ENCODE results near the gene FAM210B. TPM values are rescaled to one million over a fixed set of nuclear protein-coding genes. Genes with fewer than 3 reads are reported as not detected.

The FAM210B gene
- polyA plus RNA-seq (2011; rRNA removed) (12.9 and 13.1 TPM in 2 replicates), polyA plus RNA-seq (2017; fragmentation: RNase III; extraction: RNeasy Plus Mini Kit Qiagen cat#74134 plus additional on column Dnase treatment) (9.1 to 10.8 TPM (median 9.6 TPM) in 3 replicates), polyA minus RNA-seq (2011; rRNA and poly(A)+ RNA removed) (5.9 and 8.5 TPM in 2 replicates)
- 4.7 and 6.9 TPM in 2 replicates for polyA plus RNA-seq (2012; cell fraction: cytosol; rRNA removed)
- polyA plus RNA-seq (2012; cell fraction: nucleus; rRNA removed) = 2.4 and 3.0 TPM in 2 replicates

GRCh38 chr20:56358600-56359211, at the start of gene FAM210B:
FAM210B (plus strand) TSS chr20:56358974; CDS start chr20:56359006, 32 bp downstream.
- Histone ChIP-seq H3K27ac (peak within 1 kb of the TSS; percentile 75 to 93), H3K4me1 (no peaks in the 10 kb centered on the region), H3K4me3 (peak within 1 kb of the TSS; percentile 80), H3K4me2 (peak within 1 kb of the TSS; percentile 72), H3K9me3 (no peaks in the 10 kb centered on the region)
- ATAC-seq (peak; percentile 94 to 98), DNase-seq (ENCODE audit: low read depth in 1 of 2, low spot score in 1 of 2) (peak; percentile 83 to 86), FAIRE-seq (no peak)
- WGBS (ENCODE audit: missing lambda C conversion rate) = 1% methylated on average over 5 of the region's 63 CpGs
- ChIA-PET POLR2A (interaction anchor here (1.0 to 2.7 kb wide), 3 partner anchors 10 to 33 kb away, joined by 3 to 16 read pairs (median 5); partner anchors contain the start of genes AURKA and CSTF1), CTCF (interaction anchor here (0.8 to 4.7 kb wide), 4 partner anchors 15 to 171 kb away, joined by 3 to 18 read pairs (median 4); no protein-coding TSS in a partner anchor)
- TF ChIP-seq POLR2A (IDR thresholded peaks at IDR 0.05; ENCODE audit: low read length) (peak; percentile 65), NPAS2 (CRISPR knock-in tag; IDR thresholded peaks at IDR 0.05; ENCODE audit: borderline replicate concordance) (no peak), JUN (IDR thresholded peaks at IDR 0.05) (peak in 1 of 2 experiments; percentile 40; a peak in 1 of 5 replicates), FOSL2 (IDR thresholded peaks at IDR 0.05) (no peak), FOSL2 (CRISPR knock-in tag; IDR thresholded peaks at IDR 0.05) (no peak), PHF8 (IDR thresholded peaks at IDR 0.05; ENCODE audit: borderline replicate concordance, low read depth) (0 out of 2 replicates have a peak, but pooled peaks have one; percentile 9)

DNA sequence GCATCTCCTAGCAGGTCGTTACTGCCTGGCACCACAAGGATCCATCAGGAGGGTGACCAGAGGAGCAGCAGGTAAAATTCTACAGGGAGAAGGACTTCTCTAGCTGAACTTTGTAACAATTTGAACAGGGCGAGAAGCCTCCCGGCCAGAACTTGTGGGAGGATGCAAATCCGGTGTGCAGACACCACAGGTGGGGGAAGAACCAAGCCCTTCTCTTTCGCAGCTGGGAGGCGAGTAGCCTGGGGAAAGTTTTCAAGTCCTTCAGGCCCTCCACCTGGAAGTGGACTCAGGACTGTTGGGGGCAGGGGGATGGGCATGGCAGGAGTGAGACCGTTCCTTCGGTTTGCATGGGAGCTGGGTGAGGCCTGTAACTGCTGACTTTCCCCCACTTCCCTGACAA, 42.7 kb upstream of the FAM210B start:
- Histone ChIP-seq H3K4me3 (no peak overlapping the region), H3K27ac (no peak overlapping the region), H3K4me1 (no peaks in the 10 kb centered on the region), H3K4me2 (no peak overlapping the region), H3K9me3 (no peaks in the 10 kb centered on the region)
- no peak for DNase-seq (ENCODE audit: low read depth in 1 of 2, low spot score in 1 of 2)
- 25% methylated on average over 8 of the region's 8 CpGs for WGBS (ENCODE audit: missing lambda C conversion rate)
- ATAC-seq = no peak
- ChIA-PET POLR2A (no interaction called here), CTCF (interaction anchor here (2.7 kb wide), 1 partner anchor 27 kb away, joined by 9 read pairs; no protein-coding TSS in a partner anchor)
- FAIRE-seq = no peak
- TF ChIP-seq ZSCAN20 (CRISPR knock-in tag; IDR thresholded peaks at IDR 0.05) (no peak), HOXB13 (CRISPR knock-in tag; IDR thresholded peaks at IDR 0.05; ENCODE audit: low read depth) (no peak), BCL3 (IDR thresholded peaks at IDR 0.05) (no peak), BHLHE40 (IDR thresholded peaks at IDR 0.05; ENCODE audit: low read depth, low read length) (no peak), ELK1 (IDR thresholded peaks at IDR 0.05; ENCODE audit: low read depth, low read length) (no peak), KDM5A (IDR thresholded peaks at IDR 0.05) (no peak), FOSL2 (IDR thresholded peaks at IDR 0.05) (no peak), FOSL2 (CRISPR knock-in tag; IDR thresholded peaks at IDR 0.05) (no peak), MAFK (IDR thresholded peaks at IDR 0.05; ENCODE audit: partially characterized antibody) (no peak), PHF8 (IDR thresholded peaks at IDR 0.05; ENCODE audit: borderline replicate concordance, low read depth) (no peak), TFCP2L1 (CRISPR knock-in tag; IDR thresholded peaks at IDR 0.05) (no peak), HOXA7 (CRISPR knock-in tag; IDR thresholded peaks at IDR 0.05) (no peak), FOXS1 (CRISPR knock-in tag; IDR thresholded peaks at IDR 0.05) (no peak), HEYL (CRISPR knock-in tag; IDR thresholded peaks at IDR 0.05) (no peak), RARB (CRISPR knock-in tag; IDR thresholded peaks at IDR 0.05) (no peak), NR3C1 (IDR thresholded peaks at IDR 0.05) (no peak), RCOR1 (IDR thresholded peaks at IDR 0.05; ENCODE audit: low read depth, low read length) (no peak), POLR2AphosphoS2 (conservative IDR thresholded peaks at IDR 0.05; ENCODE audit: low read length) (no peak), MYC (IDR thresholded peaks at IDR 0.05; ENCODE audit: borderline replicate concordance, low read length) (no peak)
- TF ChIP-seq, protein P1, sequence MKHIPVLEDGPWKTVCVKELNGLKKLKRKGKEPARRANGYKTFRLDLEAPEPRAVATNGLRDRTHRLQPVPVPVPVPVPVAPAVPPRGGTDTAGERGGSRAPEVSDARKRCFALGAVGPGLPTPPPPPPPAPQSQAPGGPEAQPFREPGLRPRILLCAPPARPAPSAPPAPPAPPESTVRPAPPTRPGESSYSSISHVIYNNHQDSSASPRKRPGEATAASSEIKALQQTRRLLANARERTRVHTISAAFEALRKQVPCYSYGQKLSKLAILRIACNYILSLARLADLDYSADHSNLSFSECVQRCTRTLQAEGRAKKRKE (CRISPR knock-in tag; IDR thresholded peaks at IDR 0.05; ENCODE audit: low read depth) = no peak
